Astrocyte (in vitro differentiated cells and primary cell): ENCODE results near the gene RUFY1. TPM values are rescaled to one million over a fixed set of nuclear protein-coding genes. Genes with fewer than 3 reads are reported as not detected.
"Not testable (repeated sequence)": the region's sequence is repeated elsewhere in the genome, so short reads cannot be mapped to it uniquely, and the experiment has no call there.

ENCODE experiments used
- DNase-seq: peaks from one replicate; pipeline ENCODE4 v3.0.0-alpha.2; 2010; ENCODE audit warnings: low read depth
- FAIRE-seq: peaks from 2 replicates; lab custom pipeline; 2011; peaks lifted over from hg19 to GRCh38; lab: Jason Lieb, UNC
- H2AFZ ChIP-seq: 2 replicates; pipeline ENCODE4 v1.6.0; 2012; ENCODE audit warnings: low read depth, low read length, inconsistent platforms
- H3K27ac ChIP-seq: 2 replicates; pipeline ENCODE4 v1.5.1; 2011; ENCODE audit warnings: low read depth, low read length, inconsistent platforms
- H3K27me3 ChIP-seq: 2 replicates; pipeline ENCODE4 v1.6.0; 2011; ENCODE audit warnings: low read length, inconsistent platforms; ENCODE audit not compliant: insufficient read depth
- H3K36me3 ChIP-seq: 2 replicates; pipeline ENCODE4 v1.5.1; 2011; ENCODE audit warnings: low read length, inconsistent platforms; ENCODE audit not compliant: insufficient read depth
- H3K4me1 ChIP-seq: 2 replicates; pipeline ENCODE4 v1.5.1; 2011; ENCODE audit warnings: low read length, inconsistent platforms; ENCODE audit not compliant: insufficient read depth
- H3K4me2 ChIP-seq: 2 replicates; pipeline ENCODE4 v1.6.0; 2012; ENCODE audit warnings: low read length, inconsistent platforms
- H3K4me3 ChIP-seq: 2 replicates; pipeline ENCODE4 v1.5.1; 2011; ENCODE audit warnings: low read depth, mild to moderate bottlenecking, low read length, inconsistent platforms; ENCODE audit not compliant: insufficient read depth
- H3K79me2 ChIP-seq: 2 replicates; pipeline ENCODE4 v1.6.0; 2012; ENCODE audit warnings: mild to moderate bottlenecking, low read length, inconsistent platforms; ENCODE audit not compliant: insufficient read depth
- H3K9ac ChIP-seq: 2 replicates; pipeline ENCODE4 v1.6.0; 2012; ENCODE audit warnings: mild to moderate bottlenecking, low read length, inconsistent platforms
- H3K9me3 ChIP-seq: 2 replicates; pipeline ENCODE4 v1.5.1; 2012; ENCODE audit warnings: low read depth, mild to moderate bottlenecking, low read length, inconsistent platforms; ENCODE audit not compliant: insufficient read depth
- H4K20me1 ChIP-seq: 2 replicates; pipeline ENCODE4 v1.6.0; 2012; ENCODE audit warnings: low read length, inconsistent platforms; ENCODE audit not compliant: insufficient read depth
- H3K27ac Mint-ChIP-seq: one replicate; pipeline ENCODE4 v1.8.0; 2021; ENCODE audit warnings: mild to moderate bottlenecking, mixed read lengths; ENCODE audit not compliant: unreplicated experiment
- H3K27me3 Mint-ChIP-seq: one replicate; pipeline ENCODE4 v1.8.0; 2021; ENCODE audit warnings: low read depth, mixed read lengths; ENCODE audit not compliant: unreplicated experiment
- H3K36me3 Mint-ChIP-seq: one replicate; pipeline ENCODE4 v1.8.0; 2021; ENCODE audit warnings: low read depth, mixed read lengths; ENCODE audit not compliant: unreplicated experiment
- H3K4me1 Mint-ChIP-seq: one replicate; pipeline ENCODE4 v1.8.0; 2021; ENCODE audit warnings: low read depth, mixed read lengths; ENCODE audit not compliant: unreplicated experiment
- H3K4me3 Mint-ChIP-seq: one replicate; pipeline ENCODE4 v1.8.0; 2021; ENCODE audit warnings: mild to moderate bottlenecking, moderate library complexity, mixed read lengths; ENCODE audit not compliant: unreplicated experiment
- H3K9me3 Mint-ChIP-seq: one replicate; pipeline ENCODE4 v1.8.0; 2021; ENCODE audit warnings: mild to moderate bottlenecking, mixed read lengths; ENCODE audit not compliant: unreplicated experiment
- CTCF ChIP-seq: IDR thresholded peaks from 2 replicates; pipeline ENCODE4 v1.5.1; 2011; ENCODE audit warnings: low read depth, mild to moderate bottlenecking, inconsistent platforms, low read length, moderate library complexity; ENCODE audit not compliant: insufficient read depth
- EZH2 ChIP-seq: IDR thresholded peaks from 2 replicates; pipeline ENCODE4 v1.6.1; 2012; ENCODE audit warnings: mild to moderate bottlenecking, low read length, inconsistent platforms; ENCODE audit not compliant: insufficient read depth
- total RNA-seq: library from RNA; stranded (reverse); gene quantifications from 2 replicates; pipeline ENCODE4 v1.2.1, GENCODE V29; 2021

Gene RUFY1
- total RNA-seq, 1 donor from 2014 or later: 34.1 TPM

- H3K79me2 ChIP-seq: no peaks in the 10 kb centered on the region
- H3K9ac ChIP-seq: no peak overlapping the region
- no peaks in the 10 kb centered on the region for H3K4me1 ChIP-seq
- DNase-seq (no peak), FAIRE-seq (no peak)
- Mint-ChIP-seq H3K27ac (no peak overlapping the region), H3K4me1 (no peaks in the 10 kb centered on the region), H3K27me3 (peaks cover 15% of the 10 kb centered on the region), H3K36me3 (no peaks in the 10 kb centered on the region), H3K4me3 (no peak overlapping the region), H3K9me3 (peaks cover 7% of the 10 kb centered on the region)
- H3K27me3 ChIP-seq: no peaks in the 10 kb centered on the region
- H3K4me3 ChIP-seq: no peak overlapping the region
- no peaks in the 10 kb centered on the region for H3K9me3 ChIP-seq
- no peak overlapping the region for H3K4me2 ChIP-seq
- H3K36me3 ChIP-seq: no peaks in the 10 kb centered on the region
- no peaks in the 10 kb centered on the region for H4K20me1 ChIP-seq
- TF ChIP-seq CTCF: no peak
- no peak for TF ChIP-seq EZH2
- H3K27ac ChIP-seq: no peak overlapping the region
- H2AFZ ChIP-seq: no peak overlapping the region
Observed at GRCh38 chr5:179516221-179516620, 34.1 kb upstream of the RUFY1 start.

- not testable (repeated sequence) for H3K9ac ChIP-seq, H3K36me3 ChIP-seq
- H3K27me3 Mint-ChIP-seq: peaks cover 18% of the 10 kb centered on the region
Observed at GRCh38 chr5:179517746-179518145, 32.6 kb upstream of the RUFY1 start.

GRCh38 chr5:179518369-179518768, 32.0 kb upstream of the RUFY1 start:
- H3K4me1 Mint-ChIP-seq, FAIRE-seq, H3K36me3 ChIP-seq: not testable (repeated sequence)

More at GRCh38 chr5:179517746-179518145, 32.6 kb upstream of the RUFY1 start:
- not testable (repeated sequence) for H3K27ac Mint-ChIP-seq, H3K4me2 ChIP-seq, H3K4me1 Mint-ChIP-seq, H4K20me1 ChIP-seq, H3K4me3 ChIP-seq, H3K9me3 Mint-ChIP-seq, H3K36me3 Mint-ChIP-seq, H3K27me3 ChIP-seq, FAIRE-seq, H3K4me3 Mint-ChIP-seq, H3K4me1 ChIP-seq, DNase-seq, H3K79me2 ChIP-seq, H2AFZ ChIP-seq, H3K27ac ChIP-seq, H3K9me3 ChIP-seq

GRCh38 chr5:179519416-179520070, 30.8 kb upstream of the RUFY1 start:
- not testable (repeated sequence) for H3K4me2 ChIP-seq, H3K36me3 ChIP-seq, H3K4me1 ChIP-seq, H3K79me2 ChIP-seq, H3K27me3 ChIP-seq, H3K9me3 ChIP-seq, H3K9ac ChIP-seq, H3K27ac Mint-ChIP-seq, H3K9me3 Mint-ChIP-seq, H3K4me1 Mint-ChIP-seq, H3K4me3 ChIP-seq, H2AFZ ChIP-seq, H3K36me3 Mint-ChIP-seq, H3K27ac ChIP-seq, FAIRE-seq, H4K20me1 ChIP-seq, DNase-seq, H3K4me3 Mint-ChIP-seq
- H3K27me3 Mint-ChIP-seq: peaks cover 18% of the 10 kb centered on the region

More at GRCh38 chr5:179518369-179518768, 32.0 kb upstream of the RUFY1 start:
- not testable (repeated sequence) for H3K27ac Mint-ChIP-seq, H3K4me1 ChIP-seq, H3K9ac ChIP-seq, H3K27me3 ChIP-seq, H3K4me3 ChIP-seq, H3K36me3 Mint-ChIP-seq, H3K4me3 Mint-ChIP-seq, H3K27ac ChIP-seq, H3K79me2 ChIP-seq, H3K4me2 ChIP-seq, H3K9me3 ChIP-seq, H3K9me3 Mint-ChIP-seq, H2AFZ ChIP-seq, H4K20me1 ChIP-seq, DNase-seq
- peaks cover 18% of the 10 kb centered on the region for H3K27me3 Mint-ChIP-seq

- not testable (repeated sequence) for H3K4me3 Mint-ChIP-seq, H4K20me1 ChIP-seq, H3K4me2 ChIP-seq, H3K9ac ChIP-seq, H3K9me3 Mint-ChIP-seq, H3K79me2 ChIP-seq, H3K36me3 ChIP-seq, H3K9me3 ChIP-seq, H3K36me3 Mint-ChIP-seq, H3K27ac Mint-ChIP-seq, H3K4me3 ChIP-seq, H3K27ac ChIP-seq, DNase-seq, H2AFZ ChIP-seq, FAIRE-seq, H3K4me1 Mint-ChIP-seq, H3K27me3 ChIP-seq, H3K4me1 ChIP-seq
- H3K27me3 Mint-ChIP-seq: peaks cover 13% of the 10 kb centered on the region
Observed at GRCh38 chr5:179522107-179522506, 28.2 kb upstream of the RUFY1 start.
